H1 (cell line): Measurements from ENCODE around the gene RXFP1. TPM values are rescaled to one million over a fixed set of nuclear protein-coding genes. Genes with fewer than 3 reads are reported as not detected.

Experiments
- CTCF ChIA-PET: fragments of 300-600 bp; sonication (Branson Sonifier 250); formaldehyde crosslinking; loops from one replicate; lab custom pipeline; 2021; ENCODE audit not compliant: partially characterized antibody; lab: Charles Lee
- POLR2A ChIA-PET: fragments of 300-600 bp; sonication (Branson Sonifier 250); formaldehyde crosslinking; loops from one replicate; lab custom pipeline; 2021; ENCODE audit warnings: inconsistent platforms; ENCODE audit not compliant: partially characterized antibody; lab: Charles Lee
- DNase-seq, 2 experiments: peaks; one replicate each; pipeline versions ENCODE4 v3.0.0 to v3.0.0-alpha.2; 2010 to 2022; ENCODE audit warnings: low spot score in 2 of 2, low read depth in 1 of 2, mixed read lengths in 1 of 2
- FAIRE-seq: peaks from 2 replicates; lab custom pipeline; 2011; peaks lifted over from hg19 to GRCh38; lab: Jason Lieb, UNC
- H2AFZ ChIP-seq: 2 replicates; pipeline ENCODE4 v1.8.1; 2012; ENCODE audit warnings: low read length, inconsistent platforms
- H2AK5ac ChIP-seq: 2 replicates; pipeline ENCODE4 v1.6.1; 2013; ENCODE audit warnings: low read depth, low read length
- H2BK120ac ChIP-seq: replicated peaks from 2 replicates; pipeline ENCODE3; 2013; ENCODE audit warnings: low read depth, low read length, inconsistent platforms
- H2BK12ac ChIP-seq: 2 replicates; pipeline ENCODE4 v1.6.1; 2013; ENCODE audit warnings: low read depth, low read length
- H2BK15ac ChIP-seq: 2 replicates; pipeline ENCODE4 v1.6.1; 2013; ENCODE audit warnings: low read length
- H2BK20ac ChIP-seq: 2 replicates; pipeline ENCODE4 v1.6.1; 2013; ENCODE audit warnings: low read length
- H2BK5ac ChIP-seq: 2 replicates; pipeline ENCODE4 v1.6.1; 2013; ENCODE audit warnings: low read depth, low read length
- H3K14ac ChIP-seq: 2 replicates; pipeline ENCODE4 v1.6.1; 2013; ENCODE audit warnings: inconsistent platforms; ENCODE audit not compliant: insufficient read length
- H3K18ac ChIP-seq: 2 replicates; pipeline ENCODE4 v1.6.1; 2013; ENCODE audit warnings: low read length; ENCODE audit errors: extremely low read depth
- H3K23ac ChIP-seq: 2 replicates; pipeline ENCODE4 v1.6.1; 2013; ENCODE audit warnings: inconsistent platforms; ENCODE audit not compliant: insufficient read length
- H3K23me2 ChIP-seq: 2 replicates; pipeline ENCODE4 v1.6.1; 2013; ENCODE audit warnings: low read depth, low read length
- H3K27ac ChIP-seq: 2 replicates; pipeline ENCODE4 v1.6.1; 2011; ENCODE audit warnings: low read depth, low read length, inconsistent platforms
- H3K27me3 ChIP-seq, 4 experiments: replicated peaks in 1 of 4; 1 replicate in 1 of 4; 2 replicates in 3 of 4; pipeline versions ENCODE4 v1.6.1 to v1.8.1; 2011 to 2013; ENCODE audit warnings: low read length in 3 of 4, mild to moderate bottlenecking in 3 of 4, inconsistent platforms in 2 of 4, mixed read lengths in 2 of 4, moderate library complexity in 1 of 4; ENCODE audit not compliant: control insufficient read depth in 3 of 4, insufficient read depth in 3 of 4; ENCODE audit errors: extremely low read depth in 1 of 4
- H3K36me3 ChIP-seq, 4 experiments: 2 replicates each; pipeline versions ENCODE4 v1.6.1 to v1.8.1; 2011 to 2013; ENCODE audit warnings: mild to moderate bottlenecking in 4 of 4, low read length in 3 of 4, moderate library complexity in 2 of 4, control low read depth in 1 of 4, inconsistent platforms in 1 of 4; ENCODE audit not compliant: insufficient read depth in 4 of 4, control insufficient read depth in 2 of 4
- H3K4ac ChIP-seq: replicated peaks from 2 replicates; pipeline ENCODE3; 2013; ENCODE audit warnings: low read length, low read depth, mixed read lengths, inconsistent platforms; ENCODE audit not compliant: insufficient read length
- H3K4me1 ChIP-seq, 4 experiments: replicated peaks in 1 of 4; 1 replicate in 1 of 4; 2 replicates in 3 of 4; pipeline versions ENCODE4 v1.6.1 to v1.8.1; 2011 to 2013; ENCODE audit warnings: low read length in 3 of 4, inconsistent platforms in 2 of 4, mixed read lengths in 1 of 4; ENCODE audit not compliant: insufficient read depth in 4 of 4, control insufficient read depth in 3 of 4
- H3K4me2 ChIP-seq, 2 experiments: 2 replicates each; pipeline versions ENCODE4 v1.6.1 to v1.8.1; 2011 to 2013; ENCODE audit warnings: low read depth in 2 of 2, low read length in 2 of 2, control low read depth in 1 of 2, inconsistent platforms in 1 of 2, mild to moderate bottlenecking in 1 of 2; ENCODE audit not compliant: insufficient read depth in 1 of 2
- H3K4me3 ChIP-seq, 4 experiments: fragments of 200-600, 300-600 bp in 1 of 4; sonication (generic), shearing (Covaris generic), sonication (Bioruptor Twin) in 1 of 4; 2 replicates each; pipeline versions ENCODE4 v1.5.1 to v1.8.1; 2011 to 2016; ENCODE audit warnings: low read length in 4 of 4, low read depth in 3 of 4, control low read depth in 2 of 4, inconsistent platforms in 2 of 4, mild to moderate bottlenecking in 2 of 4, mixed read lengths in 1 of 4, moderate library complexity in 1 of 4; ENCODE audit not compliant: insufficient read depth in 2 of 4; ENCODE audit errors: extremely low read depth in 1 of 4
- H3K56ac ChIP-seq: replicated peaks from 2 replicates; pipeline ENCODE3; 2013; ENCODE audit warnings: low read depth, mild to moderate bottlenecking, mixed read lengths, low read length, inconsistent platforms; ENCODE audit not compliant: insufficient read length
- H3K79me1 ChIP-seq: 2 replicates; pipeline ENCODE4 v1.6.1; 2013; ENCODE audit warnings: low read depth, low read length, control low read depth
- H3K79me2 ChIP-seq, 2 experiments: 2 replicates each; pipeline versions ENCODE4 v1.6.1 to v1.8.1; 2012 to 2013; ENCODE audit warnings: low read length in 2 of 2, mild to moderate bottlenecking in 2 of 2, inconsistent platforms in 1 of 2; ENCODE audit not compliant: insufficient read depth in 2 of 2, control insufficient read depth in 1 of 2
- H3K9ac ChIP-seq, 4 experiments: replicated peaks in 1 of 4; 1 replicate in 1 of 4; 2 replicates in 3 of 4; pipeline versions ENCODE4 v1.6.1 to v1.8.1; 2011 to 2013; ENCODE audit warnings: low read depth in 3 of 4, low read length in 3 of 4, control low read depth in 2 of 4, mild to moderate bottlenecking in 2 of 4, moderate library complexity in 2 of 4, inconsistent platforms in 1 of 4; ENCODE audit errors: extremely low read depth in 1 of 4
- H3K9me3 ChIP-seq, 2 experiments: 2 replicates each; pipeline versions ENCODE4 v1.6.1 to v1.8.1; 2012 to 2013; ENCODE audit warnings: mild to moderate bottlenecking in 2 of 2, moderate library complexity in 2 of 2, control low read depth in 1 of 2, inconsistent platforms in 1 of 2, low read depth in 1 of 2, low read length in 1 of 2, mixed read lengths in 1 of 2; ENCODE audit not compliant: insufficient read depth in 2 of 2
- H4K20me1 ChIP-seq, 2 experiments: replicated peaks in 1 of 2; 2 replicates each; pipeline versions ENCODE3 to v1.8.1; 2011 to 2013; ENCODE audit warnings: inconsistent platforms in 2 of 2, low read length in 2 of 2, mild to moderate bottlenecking in 1 of 2; ENCODE audit not compliant: insufficient read depth in 2 of 2, control insufficient read depth in 1 of 2
- H4K5ac ChIP-seq: 2 replicates; pipeline ENCODE4 v1.6.1; 2013; ENCODE audit warnings: low read length, low read depth, mixed read lengths, inconsistent platforms; ENCODE audit not compliant: insufficient read length
- H4K8ac ChIP-seq: 2 replicates; pipeline ENCODE4 v1.8.0; 2013; ENCODE audit warnings: mild to moderate bottlenecking, moderate library complexity, low read length, inconsistent platforms; ENCODE audit not compliant: insufficient read depth; ENCODE audit errors: extremely low read depth
- H4K91ac ChIP-seq: replicated peaks from 2 replicates; pipeline ENCODE3; 2013; ENCODE audit warnings: low read length, mixed read lengths, inconsistent platforms; ENCODE audit not compliant: insufficient read length
- BRCA1 ChIP-seq: IDR thresholded peaks from 2 replicates; pipeline ENCODE4 v1.6.1; 2012; ENCODE audit warnings: low read depth, low read length, improper control_type of control experiment
- CBX5 ChIP-seq: fragments of 300-800, 300-1000 bp; sonication (generic); IDR thresholded peaks from 2 replicates; pipeline ENCODE4 v1.7.1; 2016; ENCODE audit warnings: antibody characterized with exemption, low read length, low read depth
- EP300 ChIP-seq, 2 experiments: IDR thresholded peaks; 1 replicate in 1 of 2; 2 replicates in 1 of 2; pipeline ENCODE4 v1.6.1; 2011 to 2012; ENCODE audit warnings: low read depth in 2 of 2, low read length in 2 of 2, mild to moderate bottlenecking in 2 of 2, borderline replicate concordance in 1 of 2, inconsistent platforms in 1 of 2, moderate library complexity in 1 of 2
- EZH2 ChIP-seq: fragments of 200-600 bp; sonication (generic); IDR thresholded peaks from 2 replicates; pipeline ENCODE4 v1.7.1; 2012; ENCODE audit warnings: low read depth, mild to moderate bottlenecking, moderate library complexity, low read length, inconsistent platforms; ENCODE audit not compliant: severe bottlenecking
- JUN ChIP-seq: IDR thresholded peaks from 2 replicates; pipeline ENCODE4 v1.6.1; 2011; ENCODE audit warnings: low read depth, mild to moderate bottlenecking, improper control_type of control experiment, low read length
- JUND ChIP-seq: IDR thresholded peaks from 2 replicates; pipeline ENCODE4 v1.6.1; 2011; ENCODE audit warnings: mild to moderate bottlenecking, improper control_type of control experiment, low read length
- NANOG ChIP-seq: IDR thresholded peaks from 2 replicates; pipeline ENCODE4 v1.6.1; 2011; ENCODE audit warnings: low read length, low read depth, mild to moderate bottlenecking, inconsistent platforms; ENCODE audit not compliant: insufficient read depth, poor library complexity, severe bottlenecking
- RXRA ChIP-seq: IDR thresholded peaks from 2 replicates; pipeline ENCODE4 v1.6.1; 2011; ENCODE audit warnings: low read depth, mild to moderate bottlenecking, low read length, moderate library complexity; ENCODE audit not compliant: insufficient read depth
- SIRT6 ChIP-seq: IDR thresholded peaks from one replicate; pipeline ENCODE4 v1.7.1; 2012; ENCODE audit warnings: low read length, inconsistent platforms
- SP2 ChIP-seq: IDR thresholded peaks from 2 replicates; pipeline ENCODE4 v1.6.1; 2012; ENCODE audit warnings: mild to moderate bottlenecking, low read length, inconsistent platforms
- SUZ12 ChIP-seq: fragments of 200-600 bp; sonication (generic); IDR thresholded peaks from 2 replicates; pipeline ENCODE4 v1.6.1; 2012; ENCODE audit warnings: mild to moderate bottlenecking, inconsistent platforms, low read length, moderate library complexity, mixed read lengths
- TAF7 ChIP-seq: optimal IDR thresholded peaks from 2 replicates; pipeline ENCODE3; 2011; ENCODE audit warnings: low read depth, mild to moderate bottlenecking, inconsistent platforms, low read length, moderate library complexity, borderline replicate concordance
- TCF12 ChIP-seq: IDR thresholded peaks from 2 replicates; pipeline ENCODE4 v1.6.1; 2011; ENCODE audit warnings: low read depth, mild to moderate bottlenecking, low read length
- ZNF274 ChIP-seq: IDR thresholded peaks from 2 replicates; pipeline ENCODE4 v1.7.0; 2012; ENCODE audit warnings: low read length, borderline replicate concordance; ENCODE audit errors: extremely low read depth
- WGBS, 2 experiments: shearing (Covaris generic) in 1 of 2; methylation state at CpG; one replicate each; pipeline versions ENCODE4 v1.1.6 to v1.1.7; 2013 to 2015; ENCODE audit warnings: low lambda C conversion rate in 2 of 2, mixed read lengths in 2 of 2, inconsistent platforms in 1 of 2, low coverage in 1 of 2, missing lambda C conversion rate in 1 of 2; ENCODE audit not compliant: insufficient replicate concordance in 2 of 2, insufficient coverage in 1 of 2, insufficient read length in 1 of 2; ENCODE audit errors: extremely low coverage in 1 of 2, missing lambda C conversion rate in 1 of 2; 5-methylcytosine and 5-hydroxymethylcytosine counted together
- polyA plus RNA-seq, 7 experiments: library from polyadenylated mRNA; depleted of rRNA in 3 of 7; stranded (reverse) in 5 of 7; unstranded in 2 of 7; fragments of >200 nt in 5 of 7; fragments of 200-250 nt in 2 of 7; gene quantifications; 1 replicate in 5 of 7; 2 replicates in 1 of 7; 4 replicates in 1 of 7; pipeline versions ENCODE4 v1.2.1 to v1.2.3, GENCODE V29; 2011 to 2013; ENCODE audit warnings: missing spikeins in 2 of 7, mixed read lengths in 2 of 7
- total RNA-seq: library from RNA; stranded (reverse); fragmentation: NEBNext Ultra II Directional; extraction: Animal tissue kit (Norgen Biotek cat#: 25700); gene quantifications from 2 replicates; pipeline ENCODE4 v1.2.1, GENCODE V29; 2021
- TF ChIP-seq, protein P1 (sequence below): IDR thresholded peaks from 2 replicates; pipeline ENCODE4 v1.6.1; 2011; ENCODE audit warnings: low read depth, mild to moderate bottlenecking, low read length; ENCODE audit not compliant: insufficient read depth

The RXFP1 gene
- total and polyA plus RNA-seq, 2 of the 8 experiments (the other 6 are each of a cell fraction or from before 2014, with no cell fraction given): 0.14 to 0.56 TPM

DNA sequence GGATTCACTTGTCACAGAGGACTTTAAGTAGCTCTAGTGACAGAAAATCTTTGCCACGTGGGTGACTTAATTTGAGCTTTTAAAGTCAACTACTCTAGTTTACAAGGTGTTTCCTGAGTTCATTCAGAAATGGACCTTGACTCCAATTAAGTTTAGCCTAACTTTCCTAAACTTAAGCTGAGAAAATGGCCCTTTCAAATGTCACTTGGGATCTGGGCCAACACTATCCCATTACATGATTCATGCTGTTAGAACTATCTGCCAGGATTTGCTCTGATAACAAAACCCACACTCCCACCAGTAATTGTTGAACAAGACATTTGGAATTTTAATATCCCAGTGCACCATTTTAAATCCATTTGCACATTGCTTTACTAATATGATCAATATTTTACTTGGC, 109.2 kb downstream of the RXFP1 start:
- H2AK5ac ChIP-seq: no peak overlapping the region
- ChIA-PET POLR2A (no interaction called here), CTCF (no interaction called here)
- no peak overlapping the region for H3K9ac ChIP-seq
- H4K20me1 ChIP-seq: no peaks in the 10 kb centered on the region
- H3K4ac ChIP-seq: no peak overlapping the region
- H3K27ac ChIP-seq: no peak overlapping the region
- H3K18ac ChIP-seq: no peak overlapping the region
- H2BK120ac ChIP-seq: no peak overlapping the region
- H3K23me2 ChIP-seq: no peaks in the 10 kb centered on the region
- H3K4me3 ChIP-seq: no peak overlapping the region
- 77% methylated on average over 1 of the region's 1 CpG; no CpG with 5 or more reads in 1 of the 2 experiments for WGBS, 2 experiments
- no peak overlapping the region for H2BK20ac ChIP-seq
- no peaks in the 10 kb centered on the region for H3K79me2 ChIP-seq
- no peaks in the 10 kb centered on the region for H3K36me3 ChIP-seq
- no peak overlapping the region for H3K14ac ChIP-seq
- H3K79me1 ChIP-seq: no peaks in the 10 kb centered on the region
- DNase-seq (no peak), FAIRE-seq (no peak)
- no peak overlapping the region for H3K4me2 ChIP-seq
- no peak overlapping the region for H2BK5ac ChIP-seq
- no peak overlapping the region for H2BK12ac ChIP-seq
- no peak overlapping the region for H4K8ac ChIP-seq
- H4K91ac ChIP-seq: no peak overlapping the region
- no peak overlapping the region for H2BK15ac ChIP-seq
- no peak overlapping the region for H4K5ac ChIP-seq
- H3K27me3 ChIP-seq: no peaks in the 10 kb centered on the region
- H3K23ac ChIP-seq: no peak overlapping the region
- H3K9me3 ChIP-seq: no peaks in the 10 kb centered on the region
- no peak overlapping the region for H3K56ac ChIP-seq
- H3K4me1 ChIP-seq: no peaks in the 10 kb centered on the region
- no peak overlapping the region for H2AFZ ChIP-seq
- TF ChIP-seq SP2 (no peak), ZNF274 (no peak), EZH2 (no peak), BRCA1 (no peak), TAF7 (no peak), JUN (no peak), JUND (no peak), CBX5 (no peak), SIRT6 (no peak), RXRA (no peak), TCF12 (no peak), EP300 (IDR thresholded peaks at IDR 0.05; ENCODE audit: borderline replicate concordance in 1 of 2, low read depth in 2 of 2, low read length in 2 of 2) (no peak), NANOG (no peak), SUZ12 (no peak)
- TF ChIP-seq, protein P1, sequence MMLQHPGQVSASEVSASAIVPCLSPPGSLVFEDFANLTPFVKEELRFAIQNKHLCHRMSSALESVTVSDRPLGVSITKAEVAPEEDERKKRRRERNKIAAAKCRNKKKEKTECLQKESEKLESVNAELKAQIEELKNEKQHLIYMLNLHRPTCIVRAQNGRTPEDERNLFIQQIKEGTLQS: no peak
